GM04504 (cell line): Measurements from ENCODE around the gene NYAP2.

Source experiments
- DNase-seq: peaks from one replicate; pipeline ENCODE4 v3.0.0-alpha.2; 2012; ENCODE audit warnings: low read depth

The NYAP2 gene

GRCh38 chr2:225399504-225399903 lies at the start of gene NYAP2:
TSS of gene NYAP2 (plus strand) at chr2:225399710. CDS start at chr2:225408881, 9,171 bp downstream.
- no peak for DNase-seq

- no peak for DNase-seq
Measured at GRCh38 chr2:225353579-225354085, 45.9 kb upstream of the NYAP2 start.

GRCh38 chr2:225354281-225354774 lies 45.2 kb upstream of the NYAP2 start:
- peak; percentile 14 for DNase-seq

- DNase-seq = no peak
Measured at GRCh38 chr2:225355788-225356187, 43.7 kb upstream of the NYAP2 start.

- no peak for DNase-seq
Measured at GRCh38 chr2:225366731-225367130, 32.8 kb upstream of the NYAP2 start.

GRCh38 chr2:225367482-225367881 lies 32.0 kb upstream of the NYAP2 start:
- DNase-seq = no peak

- no peak for DNase-seq
Measured at GRCh38 chr2:225378984-225379383, 20.5 kb upstream of the NYAP2 start.

- DNase-seq = no peak
Measured at GRCh38 chr2:225379856-225380255, 19.7 kb upstream of the NYAP2 start.

GRCh38 chr2:225381609-225382008 lies 17.9 kb upstream of the NYAP2 start:
- DNase-seq = no peak

GRCh38 chr2:225398372-225398771 lies 1.1 kb upstream of the NYAP2 start:
- no peak for DNase-seq

- peak; percentile 29 for DNase-seq
Measured at GRCh38 chr2:225400060-225400511, 576 bp downstream of the NYAP2 start.

GRCh38 chr2:225400546-225401400 lies 1.3 kb downstream of the NYAP2 start:
- no peak for DNase-seq

GRCh38 chr2:225402210-225402776 lies 2.8 kb downstream of the NYAP2 start:
- DNase-seq = no peak

- DNase-seq = no peak
Measured at GRCh38 chr2:225411452-225411851, 11.9 kb downstream of the NYAP2 start.

- DNase-seq = no peak
Measured at GRCh38 chr2:225413786-225414185, 14.3 kb downstream of the NYAP2 start.

- no peak for DNase-seq
Measured at GRCh38 chr2:225414902-225415301, 15.4 kb downstream of the NYAP2 start.

GRCh38 chr2:225415341-225415740 lies 15.8 kb downstream of the NYAP2 start:
- no peak for DNase-seq

GRCh38 chr2:225415792-225416191 lies 16.3 kb downstream of the NYAP2 start:
- DNase-seq = no peak

- no peak for DNase-seq
Measured at GRCh38 chr2:225416616-225417367, 17.3 kb downstream of the NYAP2 start.

GRCh38 chr2:225419033-225419432 lies 19.5 kb downstream of the NYAP2 start:
- DNase-seq = no peak

GRCh38 chr2:225422145-225422544 lies 22.6 kb downstream of the NYAP2 start:
- DNase-seq = no peak

GRCh38 chr2:225425284-225425683 lies 25.8 kb downstream of the NYAP2 start:
- DNase-seq = no peak
